ENCODE results near the gene ANKRD26.
A peak's percentile ranks its signal among the peaks of the same experiment; 100 is the strongest.
"Not testable (repeated sequence)": the region's sequence is repeated elsewhere in the genome, so short reads cannot be mapped to it uniquely, and the experiment has no call there.

The ANKRD26 gene

GRCh38 chr10:27099916-27100812 lies at the start of gene ANKRD26:
TSS of gene ANKRD26 (minus strand) at chr10:27100494. CDS start at chr10:27100326, 168 bp downstream.
- peak; percentile 75 for DNase-seq

- DNase-seq = no peak
Measured at GRCh38 chr10:27147701-27148100, 47.4 kb upstream of the ANKRD26 start.

- no peak for DNase-seq
Measured at GRCh38 chr10:27145937-27146336, 45.6 kb upstream of the ANKRD26 start.

- no peak for DNase-seq
Measured at GRCh38 chr10:27143686-27144085, 43.4 kb upstream of the ANKRD26 start.

GRCh38 chr10:27138277-27138676 lies 38.0 kb upstream of the ANKRD26 start:
- DNase-seq = no peak

GRCh38 chr10:27134371-27134770 lies 34.1 kb upstream of the ANKRD26 start:
- no peak for DNase-seq

GRCh38 chr10:27108165-27108564 lies 7.9 kb upstream of the ANKRD26 start:
- no peak for DNase-seq

- no peak for DNase-seq
Measured at GRCh38 chr10:27104919-27105318, 4.6 kb upstream of the ANKRD26 start.

GRCh38 chr10:27100813-27101347 lies 586 bp upstream of the ANKRD26 start:
- DNase-seq = no peak

- DNase-seq = no peak
Measured at GRCh38 chr10:27099448-27099847, 846 bp downstream of the ANKRD26 start.

- DNase-seq = no peak
Measured at GRCh38 chr10:27088119-27089044, 11.9 kb downstream of the ANKRD26 start.

GRCh38 chr10:27072436-27073114 lies 27.7 kb downstream of the ANKRD26 start:
- DNase-seq = no peak

- DNase-seq = no peak
Measured at GRCh38 chr10:27068217-27068891, 31.9 kb downstream of the ANKRD26 start.

- no peak for DNase-seq
Measured at GRCh38 chr10:27065084-27065483, 35.2 kb downstream of the ANKRD26 start.

- DNase-seq = no peak
Measured at GRCh38 chr10:27052656-27053055, 47.6 kb downstream of the ANKRD26 start.

- DNase-seq = not testable (repeated sequence)
Measured at GRCh38 chr10:27045247-27045646, 55.0 kb downstream of the ANKRD26 start.

- no peak for DNase-seq
Measured at GRCh38 chr10:27041196-27041595, 59.1 kb downstream of the ANKRD26 start.

GRCh38 chr10:27038168-27038567 lies 62.1 kb downstream of the ANKRD26 start:
- no peak for DNase-seq

- DNase-seq = no peak
Measured at GRCh38 chr10:27035163-27035562, 65.1 kb downstream of the ANKRD26 start.

- DNase-seq = no peak
Measured at GRCh38 chr10:27030060-27030459, 70.2 kb downstream of the ANKRD26 start.

GRCh38 chr10:27022048-27022447 lies 78.2 kb downstream of the ANKRD26 start:
- DNase-seq = no peak

- no peak for DNase-seq
Measured at GRCh38 chr10:27020243-27020642, 80.1 kb downstream of the ANKRD26 start.
